GM19452 (cell line): ENCODE results near the gene GPC6.

Experiments
- ATAC-seq: cut with Tn5 transposase; IDR thresholded peaks from one replicate; pipeline ENCODE4 v1.9.1; 2021; ENCODE audit not compliant: unreplicated experiment

The GPC6 gene

DNA sequence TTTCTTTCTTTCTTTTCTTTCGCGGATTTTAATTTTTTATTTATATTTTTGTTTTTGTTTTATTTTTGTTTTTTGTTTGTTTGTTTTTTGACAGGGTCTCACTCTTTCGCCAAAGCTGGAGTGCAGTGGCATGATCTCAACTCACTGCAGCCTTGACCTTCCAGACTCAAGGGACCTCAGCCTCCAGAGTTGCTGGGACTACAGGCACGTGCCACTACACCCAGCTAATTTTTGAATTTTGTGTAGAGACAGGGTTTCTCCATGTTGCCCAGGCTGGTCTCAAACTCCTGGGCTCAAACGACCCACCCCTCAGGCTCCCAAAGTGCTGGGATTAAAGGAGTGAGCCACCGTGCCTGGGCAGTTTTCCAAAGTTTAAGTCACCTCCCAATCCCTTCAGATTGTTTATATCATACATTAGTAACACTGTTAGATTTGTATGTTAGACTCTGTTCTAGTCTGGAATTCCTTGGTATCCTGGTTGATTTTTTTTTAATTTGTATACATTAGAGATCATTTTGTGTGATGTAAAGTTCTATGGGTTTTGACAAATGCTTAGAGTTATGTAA is 655.6 kb downstream of the GPC6 start:
- ATAC-seq: no peak

DNA sequence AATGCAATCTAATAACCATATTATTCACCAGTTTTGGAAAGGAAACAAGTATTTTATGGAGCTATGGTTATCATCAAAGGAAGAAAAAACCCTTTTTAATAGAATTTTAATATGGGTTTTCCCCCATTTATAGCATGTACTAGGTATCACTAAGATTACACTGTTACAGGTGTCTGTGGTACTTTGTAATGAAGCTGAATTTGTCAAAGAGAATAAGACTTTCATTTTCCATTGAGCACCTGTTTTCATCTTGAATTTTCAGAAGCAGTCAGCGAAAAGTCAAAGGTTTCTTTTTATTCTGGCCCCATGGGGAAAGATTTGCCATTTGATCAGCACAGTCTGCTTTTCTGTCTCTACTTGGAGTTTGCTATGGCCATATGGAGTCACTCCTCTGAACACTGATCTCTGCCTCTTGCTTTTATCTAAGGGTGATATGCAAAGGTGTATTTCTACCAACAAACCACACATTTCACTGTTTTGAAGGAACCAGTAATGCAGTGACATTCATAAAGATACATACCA is 662.9 kb downstream of the GPC6 start:
- ATAC-seq: no peak

DNA sequence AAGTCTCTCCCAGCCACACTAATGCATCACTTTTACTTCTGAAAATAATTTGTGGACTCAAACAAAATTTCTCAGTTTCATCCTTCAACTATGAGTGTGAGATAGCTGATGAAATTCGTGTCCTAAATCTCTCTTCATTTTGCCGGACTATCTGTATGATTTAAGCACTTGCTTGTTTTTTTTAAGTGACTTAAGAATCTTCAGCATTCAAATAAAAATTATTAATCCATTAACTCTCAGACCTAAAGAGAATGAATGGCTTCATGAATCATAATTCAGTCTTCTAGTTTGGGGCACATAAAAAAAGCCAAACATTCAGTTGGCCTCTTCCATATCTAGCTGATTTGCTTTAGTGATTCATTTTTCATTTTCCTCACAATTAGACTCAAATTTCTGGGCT is 673.4 kb downstream of the GPC6 start:
- no peak for ATAC-seq

DNA sequence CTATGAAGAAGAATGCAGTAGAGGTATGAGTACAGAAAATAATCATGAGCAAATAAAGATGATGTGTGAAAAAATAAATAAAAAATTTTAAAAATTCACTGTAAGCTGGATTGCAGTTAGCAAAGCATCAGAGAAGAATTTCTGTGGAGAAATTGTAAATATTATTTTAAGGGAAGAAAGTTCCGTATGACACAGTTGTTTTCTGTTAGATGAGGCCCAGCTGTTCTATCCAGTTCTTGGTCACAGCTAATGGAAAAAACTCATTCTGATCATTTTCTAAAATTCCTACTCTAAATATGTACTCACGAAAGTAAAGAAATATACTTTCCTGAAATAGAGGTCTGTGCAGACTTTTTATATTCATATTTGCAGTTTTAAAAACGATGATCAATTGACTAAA is 674.1 kb downstream of the GPC6 start:
- no peak for ATAC-seq

DNA sequence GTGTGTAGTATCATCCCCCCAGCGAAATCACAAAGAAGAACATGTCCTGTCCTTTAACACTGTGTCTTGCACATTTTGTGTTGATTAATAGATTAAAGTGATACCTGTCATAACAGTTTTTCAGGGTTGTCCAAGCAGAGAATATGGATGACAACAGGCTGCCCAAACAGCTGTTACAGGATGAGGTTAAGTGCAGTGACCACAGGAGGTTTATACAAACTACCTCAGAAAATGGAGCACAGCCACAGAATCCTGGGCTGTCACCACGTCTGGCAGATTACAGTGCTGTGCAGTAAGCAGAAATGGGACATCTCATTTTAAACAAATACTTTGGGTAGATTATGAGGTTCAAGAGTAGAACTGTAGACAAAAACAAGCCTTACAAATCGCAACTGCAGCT is 677.3 kb downstream of the GPC6 start:
- ATAC-seq: no peak

DNA sequence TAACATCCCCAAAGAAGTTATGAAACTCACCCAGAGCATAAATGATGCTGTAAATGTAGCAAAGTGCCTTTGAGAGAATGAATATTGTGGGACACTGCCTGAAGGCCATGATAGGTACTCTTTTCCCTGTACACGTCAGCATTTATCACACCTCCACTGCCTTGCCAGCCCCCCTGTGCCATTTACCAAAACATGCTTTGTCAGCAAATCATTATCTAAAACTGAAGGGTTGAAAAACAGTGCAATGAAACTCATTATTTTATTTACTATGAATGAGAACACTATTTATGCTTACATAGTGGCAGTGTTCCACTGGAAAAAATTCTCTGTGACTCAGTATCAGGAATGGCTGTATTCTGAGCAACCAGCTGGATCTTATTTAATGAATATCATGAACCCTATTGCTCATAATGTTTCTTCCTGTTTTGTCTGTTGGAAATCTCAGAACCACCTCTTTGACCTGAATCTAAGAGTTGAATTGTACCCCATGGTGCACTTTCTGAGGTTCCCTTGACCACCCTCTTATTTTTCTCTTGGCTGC is 688.7 kb downstream of the GPC6 start:
- no peak for ATAC-seq

DNA sequence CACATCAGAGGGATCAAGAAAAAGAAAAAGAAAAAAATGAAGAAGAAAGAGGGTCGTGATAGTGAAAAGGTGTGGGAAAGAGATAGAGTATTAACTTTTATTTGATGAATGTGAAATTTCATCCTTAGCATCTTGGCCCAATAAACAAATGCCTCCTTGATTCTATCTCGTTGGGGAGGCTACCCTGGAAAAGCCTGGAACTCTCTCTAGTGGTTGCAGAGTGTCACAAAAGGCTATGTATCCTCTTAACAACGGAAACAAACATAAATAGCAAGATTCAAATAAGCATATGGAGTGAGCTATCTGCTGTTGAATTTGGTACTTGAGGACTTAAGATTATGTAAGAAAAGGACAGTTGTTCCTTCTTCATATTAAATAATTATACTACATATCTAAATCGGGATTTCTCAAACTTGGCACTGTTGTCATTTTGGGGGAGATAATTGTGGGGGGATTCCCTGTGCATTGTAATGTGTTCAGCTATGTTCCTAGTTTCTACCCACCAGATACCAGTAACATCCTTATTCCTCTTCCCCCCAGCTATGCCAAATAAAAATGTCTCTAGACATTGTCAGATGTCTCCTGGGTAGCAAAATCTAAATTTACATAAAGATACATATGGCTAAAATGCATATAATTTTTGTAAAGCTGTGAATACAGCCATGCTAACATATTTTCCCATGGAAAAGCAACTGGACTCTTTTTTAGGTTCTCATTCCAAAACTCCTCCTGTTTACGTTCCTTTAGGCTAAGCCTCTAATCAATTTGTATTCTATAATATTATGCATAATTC is 695.7 kb downstream of the GPC6 start:
- no peak for ATAC-seq

DNA sequence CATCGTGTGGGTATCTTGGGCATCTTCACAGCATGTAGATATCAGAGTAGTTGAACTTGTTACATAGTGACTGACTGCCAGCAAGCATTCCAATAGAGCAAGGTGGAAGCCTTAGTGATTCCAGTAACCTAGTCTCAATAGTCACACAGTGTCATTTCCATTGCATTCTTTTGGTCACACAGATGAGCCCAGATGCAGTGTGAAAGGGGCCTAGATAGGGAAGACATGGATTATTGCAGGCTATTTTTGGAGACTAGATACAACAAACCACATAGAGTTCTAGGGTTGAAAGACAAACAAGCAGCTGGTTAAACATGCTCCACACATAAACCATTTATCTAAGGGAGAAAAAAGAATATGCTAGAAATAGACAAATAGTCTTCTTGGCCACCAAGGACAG is 699.4 kb downstream of the GPC6 start:
- no peak for ATAC-seq

DNA sequence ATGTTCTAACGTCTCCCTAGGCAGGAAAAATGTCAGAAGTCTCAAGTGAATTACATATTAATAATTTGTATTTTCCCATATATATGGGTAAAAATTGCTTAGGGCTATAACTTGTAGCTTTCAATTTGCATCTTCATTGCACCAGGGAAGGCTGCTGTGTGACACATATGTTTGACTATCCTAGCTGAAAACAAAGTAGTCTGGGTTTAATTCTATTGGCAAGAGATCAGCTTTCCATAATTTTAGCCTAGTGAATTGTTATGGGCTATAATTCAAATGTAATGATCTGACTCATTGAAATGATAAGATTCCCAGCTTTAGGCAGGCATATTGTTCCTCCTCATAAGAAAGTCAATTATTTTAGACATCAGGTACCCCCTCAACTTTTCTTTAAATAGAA is 699.8 kb downstream of the GPC6 start:
- ATAC-seq: no peak

DNA sequence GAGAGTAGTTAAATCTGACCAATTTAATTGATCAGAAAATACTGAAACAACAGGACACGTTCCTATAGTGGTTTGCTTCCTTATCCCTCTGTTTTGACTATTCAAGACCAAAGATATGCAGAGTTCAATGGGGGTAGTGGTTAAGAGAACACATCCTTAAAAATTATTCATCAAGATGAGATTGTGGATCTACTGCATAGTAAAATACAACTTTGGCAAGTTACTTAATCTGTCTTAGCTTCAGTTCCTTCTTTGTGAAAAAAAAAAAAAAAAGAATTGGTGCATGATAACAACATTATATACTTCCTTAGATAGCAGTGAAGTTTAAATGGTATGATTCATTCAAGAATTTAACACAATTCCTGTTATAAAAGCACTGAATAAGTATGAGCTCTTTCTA is 700.8 kb downstream of the GPC6 start:
- ATAC-seq: no peak

DNA sequence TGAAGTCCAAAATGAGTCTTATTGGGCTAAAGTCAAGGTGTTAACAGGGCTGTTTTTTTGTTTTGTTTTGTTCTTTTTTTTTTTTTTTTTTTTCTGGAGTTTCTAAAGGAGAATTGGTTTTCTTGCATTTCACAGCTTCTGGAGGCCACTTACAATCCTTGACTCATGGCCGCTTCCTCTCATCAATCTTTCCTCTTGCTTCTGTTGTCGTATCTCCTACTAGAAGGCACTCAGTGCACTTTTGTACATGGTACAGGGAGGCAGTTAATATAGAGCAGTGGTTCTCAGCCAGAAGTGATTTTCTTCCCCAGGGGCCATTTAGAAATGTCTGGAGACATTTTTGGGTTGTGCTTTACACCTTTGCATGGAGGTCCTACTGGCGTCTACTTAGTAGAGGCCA is 706.3 kb downstream of the GPC6 start:
- no peak for ATAC-seq

DNA sequence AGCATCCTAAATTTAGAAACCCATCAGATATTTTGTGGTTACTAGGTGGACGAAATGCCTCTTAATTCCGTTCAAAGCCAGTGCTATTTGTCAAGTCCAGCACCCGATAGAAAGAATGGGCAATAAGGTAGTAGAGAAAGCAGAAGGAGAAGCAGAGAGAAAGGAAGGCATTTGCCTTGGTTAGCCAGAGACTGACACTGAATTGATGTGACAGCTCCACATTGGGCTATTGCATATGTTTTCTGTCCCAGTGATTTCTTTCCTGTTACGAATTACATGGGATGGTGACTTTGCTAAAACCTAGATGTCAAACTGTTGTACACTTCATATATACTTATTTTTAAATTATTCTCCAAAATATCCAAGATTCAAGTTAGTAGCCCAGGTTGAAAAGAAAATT is 710.3 kb downstream of the GPC6 start:
- ATAC-seq: no peak

DNA sequence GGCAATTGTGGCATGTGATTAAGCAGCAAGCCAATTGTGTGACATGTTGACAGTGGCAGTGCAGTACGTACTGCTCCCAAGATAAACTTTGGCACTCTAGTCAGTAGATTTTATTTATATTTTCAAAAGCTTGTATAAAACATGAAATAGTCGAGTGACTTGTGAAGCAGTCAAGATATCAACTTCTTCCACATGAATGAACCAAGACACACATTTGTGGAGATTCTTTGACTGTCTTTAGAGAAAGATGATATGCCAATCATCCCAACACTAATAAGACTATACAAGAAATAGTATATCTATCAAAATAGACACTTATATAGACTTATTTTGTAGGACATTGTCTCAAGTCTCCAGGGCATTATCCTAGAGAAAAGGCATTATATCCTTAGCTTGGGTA is 714.8 kb downstream of the GPC6 start:
- no peak for ATAC-seq

DNA sequence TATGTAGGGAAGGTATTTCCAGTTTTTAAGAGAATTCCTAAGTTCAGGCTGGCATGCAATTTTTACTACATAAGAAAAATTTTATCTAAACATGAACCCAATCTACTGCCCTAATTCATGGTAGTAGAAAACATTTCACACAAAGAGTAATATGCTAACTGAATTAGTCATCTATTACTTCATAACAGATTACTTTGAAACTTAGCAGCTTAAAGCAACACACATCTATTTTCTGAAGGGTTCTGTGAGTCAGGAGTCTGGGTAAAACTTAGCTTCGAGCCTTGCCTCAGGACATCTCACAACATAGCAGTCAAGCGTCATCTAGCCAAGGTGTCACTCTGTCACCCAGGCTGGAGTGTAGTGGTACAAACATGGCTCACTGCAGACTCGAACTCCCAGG is 715.4 kb downstream of the GPC6 start:
- ATAC-seq: no peak

DNA sequence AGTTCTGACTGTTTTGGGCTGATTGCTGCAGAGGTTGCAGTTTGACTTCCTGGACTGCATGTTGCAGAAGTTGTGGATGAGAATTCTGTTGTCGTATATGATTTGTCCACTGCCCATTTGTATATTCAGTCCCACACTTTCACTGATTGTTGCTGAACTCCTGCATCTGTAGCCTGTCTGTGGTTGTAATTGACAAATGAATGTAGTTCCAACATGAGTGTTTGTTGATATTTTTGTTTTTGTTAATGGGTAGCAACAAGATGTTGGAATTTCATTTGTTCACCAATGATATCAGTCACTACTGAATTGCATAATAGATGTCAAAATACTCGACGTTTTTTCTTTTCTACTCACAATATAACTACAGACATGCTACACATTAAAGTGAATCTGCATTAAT is 719.0 kb downstream of the GPC6 start:
- no peak for ATAC-seq

DNA sequence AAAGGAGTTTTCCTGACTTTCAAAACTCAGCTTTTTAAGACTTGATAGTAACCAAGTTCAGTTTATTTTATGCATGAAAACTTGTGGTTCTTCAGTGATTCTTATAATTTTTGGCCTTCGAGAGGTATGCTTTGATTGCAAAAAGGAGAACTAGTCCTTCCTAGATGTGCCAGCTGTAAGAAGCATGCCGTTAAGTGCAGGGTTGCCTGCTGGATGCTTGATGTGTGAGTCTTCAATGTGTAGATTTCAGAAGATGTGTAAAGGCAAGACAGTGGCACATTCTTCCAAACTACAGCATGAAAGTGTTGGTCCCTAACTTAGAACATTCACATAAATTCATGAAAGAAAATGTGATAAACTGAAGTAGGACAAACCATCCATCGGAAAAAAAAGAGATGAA is 720.4 kb downstream of the GPC6 start:
- no peak for ATAC-seq

DNA sequence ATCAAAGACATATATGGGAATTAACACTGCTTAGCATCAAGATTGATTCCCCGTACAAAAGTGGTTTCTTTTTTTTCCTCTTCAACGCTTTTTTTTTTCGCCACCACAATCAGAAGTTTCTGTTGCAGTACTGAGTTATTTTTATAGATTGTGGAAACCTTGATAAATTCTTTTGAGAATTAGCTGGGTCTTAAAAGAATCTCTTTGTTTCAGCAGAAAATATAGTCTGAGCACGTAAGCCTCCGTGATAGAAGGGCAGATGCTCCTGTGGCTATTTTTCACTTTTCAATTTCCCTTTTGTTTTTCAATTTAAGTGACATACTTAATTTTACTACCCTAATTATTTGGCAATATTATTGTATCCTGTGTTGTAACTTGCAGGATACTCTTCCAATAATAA is 721.0 kb downstream of the GPC6 start:
- no peak for ATAC-seq

DNA sequence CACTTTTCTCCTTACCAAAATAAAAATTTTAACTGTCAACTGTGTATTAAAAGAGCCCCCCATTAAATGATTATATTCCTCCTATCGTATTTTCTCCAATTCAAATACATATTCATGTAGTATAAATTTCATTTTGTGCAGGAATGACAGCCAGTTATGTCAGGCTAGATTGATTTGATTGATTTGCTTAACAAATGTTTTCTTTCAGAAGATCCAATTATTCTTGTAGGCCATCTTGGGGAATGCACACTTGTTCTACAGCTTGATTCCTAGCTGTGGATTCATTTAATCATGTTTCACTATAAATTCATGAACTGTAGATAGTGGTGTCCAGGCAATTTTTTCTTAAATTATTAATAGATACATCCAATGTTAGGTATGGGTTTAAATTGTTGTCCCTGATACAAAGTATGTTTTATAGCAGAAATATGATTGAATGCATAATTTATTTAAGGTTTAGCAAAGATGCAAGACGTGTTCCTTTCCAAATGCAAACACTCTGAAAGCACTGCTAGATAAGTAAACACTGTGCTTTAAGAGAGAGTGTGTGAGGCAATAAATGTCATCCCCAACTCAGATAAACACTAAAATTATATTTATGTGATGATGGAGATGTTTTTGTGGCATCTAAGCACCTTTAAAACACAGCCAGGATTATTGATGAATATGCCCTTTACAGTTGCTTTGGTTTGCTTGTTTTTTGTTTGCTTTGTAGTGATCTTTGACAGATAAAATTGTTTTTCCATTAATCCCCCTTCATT is 721.7 kb downstream of the GPC6 start:
- no peak for ATAC-seq

DNA sequence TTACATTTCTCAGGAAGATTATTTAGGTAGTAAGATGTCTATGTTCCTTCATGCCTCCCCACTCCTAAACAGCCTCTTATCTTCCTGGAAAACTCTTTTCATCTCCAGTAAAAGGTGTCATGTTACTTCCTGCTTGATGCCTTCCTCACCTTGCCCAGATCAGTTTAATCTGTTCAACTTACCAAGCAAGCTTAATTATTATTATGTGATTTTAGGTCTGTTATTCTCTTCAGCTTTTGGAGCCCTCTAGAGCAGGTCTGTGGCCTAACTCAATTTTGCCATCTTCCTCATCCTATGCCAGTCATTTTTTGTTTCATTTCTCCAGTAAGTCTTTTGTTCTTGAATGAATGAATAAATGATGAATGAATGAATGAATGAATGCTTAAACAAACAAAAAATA is 724.5 kb downstream of the GPC6 start:
- ATAC-seq: no peak

DNA sequence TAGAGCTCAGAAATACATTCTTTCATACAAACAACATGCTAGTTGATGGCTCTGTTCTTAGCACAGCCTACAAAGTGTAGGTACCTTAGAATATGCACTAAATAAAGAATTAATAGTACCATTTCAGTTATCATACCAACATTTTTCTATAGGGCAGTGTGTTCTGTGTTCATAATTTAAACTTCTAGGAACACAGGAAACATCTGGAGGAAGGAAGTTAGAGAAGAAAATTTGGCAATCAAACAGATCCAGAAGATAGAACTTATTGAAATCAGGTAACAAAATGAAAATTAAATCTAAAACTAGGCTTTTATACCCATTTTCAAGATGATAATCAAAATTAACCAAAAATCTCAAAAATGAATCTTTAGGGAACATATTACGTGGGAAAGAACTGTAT is 725.3 kb downstream of the GPC6 start:
- no peak for ATAC-seq

DNA sequence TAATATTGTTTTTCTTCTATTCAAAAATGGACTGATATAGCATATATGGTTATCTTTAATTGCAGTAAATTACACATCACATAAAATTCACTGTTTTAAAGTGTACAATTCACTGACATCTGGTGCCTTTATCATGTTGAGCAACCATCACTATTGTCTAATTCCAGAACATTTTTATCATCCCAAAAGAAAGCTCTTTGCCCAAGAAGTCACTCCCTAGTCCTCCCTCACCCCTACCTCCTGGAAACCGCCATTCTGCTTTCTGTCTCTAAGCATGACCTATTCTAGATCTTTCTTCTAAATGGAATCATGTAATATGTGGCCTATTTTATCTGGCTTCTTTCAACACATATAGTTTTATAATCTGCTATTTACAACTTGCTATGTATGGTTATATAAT is 727.2 kb downstream of the GPC6 start:
- no peak for ATAC-seq

DNA sequence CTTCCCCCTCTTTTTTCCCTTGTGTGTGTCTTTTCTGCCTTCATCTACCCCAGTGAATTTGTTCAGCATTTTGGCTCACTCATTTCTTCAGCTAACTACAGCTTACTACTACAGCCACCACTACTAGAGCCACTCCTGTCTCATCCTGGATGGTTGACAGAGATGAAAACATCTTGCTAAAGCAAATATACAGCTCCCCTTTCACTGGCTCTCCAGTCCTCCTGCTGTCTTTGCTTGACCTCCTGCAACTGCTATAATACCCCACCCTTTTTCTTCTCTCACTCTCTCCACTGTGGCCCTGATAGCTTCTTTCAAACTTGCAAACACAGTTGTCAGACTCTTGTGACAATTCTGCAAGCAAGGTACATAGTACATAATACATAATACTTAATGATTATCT is 729.3 kb downstream of the GPC6 start:
- ATAC-seq: no peak
